Activated T-helper 1 cell treated with Interleukin-2 at 50 U/mL for 16 hours (primary cell): Measurements from ENCODE around the gene CCL25.
"Not testable (repeated sequence)": the region's sequence is repeated elsewhere in the genome, so short reads cannot be mapped to it uniquely, and the experiment has no call there.

Experiments
- DNase-seq: peaks from one replicate; pipeline ENCODE4 v3.0.0-alpha.2; 2020; ENCODE audit warnings: low read depth

The CCL25 gene

GRCh38 chr19:8085598-8086408, 33.2 kb downstream of the CCL25 start:
- DNase-seq, result no peak

GRCh38 chr19:8086849-8087248, 34.3 kb downstream of the CCL25 start:
- no peak for DNase-seq

GRCh38 chr19:8087876-8088275, 35.3 kb downstream of the CCL25 start:
- no peak for DNase-seq

DNA sequence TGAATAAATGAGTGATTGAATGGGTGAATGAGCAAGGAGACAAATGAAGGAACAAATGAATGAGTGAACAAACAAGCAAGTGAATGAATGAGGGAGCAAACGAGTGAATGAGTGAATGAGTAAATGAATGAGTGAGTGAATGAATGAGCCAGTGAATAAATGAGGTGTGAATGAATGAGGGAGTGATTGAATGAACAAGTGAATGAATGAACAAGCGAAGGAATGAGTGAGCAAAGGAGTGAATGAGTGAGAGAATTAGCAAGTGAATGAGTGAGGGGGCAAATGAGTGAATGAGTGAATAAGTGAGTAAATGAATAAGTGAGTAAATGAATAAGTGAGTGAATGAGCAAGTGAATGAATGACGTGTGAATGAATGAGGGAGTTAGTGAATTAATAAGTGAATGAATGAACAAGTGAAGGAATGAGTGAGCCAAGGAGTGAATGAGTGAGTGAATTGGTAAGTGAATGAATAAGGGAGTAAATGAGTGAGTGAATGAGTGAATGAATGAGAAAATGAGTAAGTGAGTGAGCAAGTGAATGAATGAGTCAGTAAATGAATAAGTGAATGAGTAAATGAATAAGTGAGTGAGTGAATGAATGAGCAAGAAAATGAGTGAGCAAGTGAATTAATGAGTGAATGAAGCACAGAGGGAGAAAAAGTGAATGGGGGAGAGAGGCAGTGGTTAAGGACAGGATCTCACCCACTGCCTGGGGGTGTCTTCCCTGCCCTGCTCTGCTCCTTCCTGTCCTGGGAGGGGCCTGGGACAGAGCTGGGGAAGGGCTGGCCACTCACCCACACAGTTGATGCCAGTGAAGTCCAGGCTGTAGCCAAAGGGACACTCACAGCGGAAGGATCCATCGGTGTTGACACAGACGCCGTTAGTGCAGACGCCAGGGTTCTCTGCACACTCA, 36.4 kb downstream of the CCL25 start:
- no peak for DNase-seq

- DNase-seq, result no peak
These were observed 37.4 kb downstream of the CCL25 start for GRCh38 chr19:8089664-8090601.

- DNase-seq, result no peak
These were observed 38.4 kb downstream of the CCL25 start for GRCh38 chr19:8090950-8091349.

DNA sequence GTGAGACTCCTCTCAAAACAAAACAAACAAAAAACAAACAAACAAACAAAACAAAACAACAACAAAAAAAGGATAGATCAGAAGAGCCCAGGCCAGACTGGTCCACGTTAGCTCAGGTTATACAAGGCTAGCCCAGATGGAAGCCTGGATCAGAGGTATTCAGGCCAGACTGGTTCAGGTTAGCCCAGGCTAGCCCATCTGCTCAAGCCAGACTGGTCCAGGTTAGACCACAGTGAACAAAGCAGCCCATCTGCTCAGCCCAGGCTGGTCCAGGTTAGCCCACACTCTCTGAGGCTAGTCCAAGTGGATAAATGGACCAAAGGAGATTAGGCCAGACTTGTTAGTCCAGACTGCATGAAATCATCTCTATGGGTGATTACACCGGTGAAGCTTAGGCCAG, 41.2 kb downstream of the CCL25 start:
- DNase-seq, result no peak

DNA sequence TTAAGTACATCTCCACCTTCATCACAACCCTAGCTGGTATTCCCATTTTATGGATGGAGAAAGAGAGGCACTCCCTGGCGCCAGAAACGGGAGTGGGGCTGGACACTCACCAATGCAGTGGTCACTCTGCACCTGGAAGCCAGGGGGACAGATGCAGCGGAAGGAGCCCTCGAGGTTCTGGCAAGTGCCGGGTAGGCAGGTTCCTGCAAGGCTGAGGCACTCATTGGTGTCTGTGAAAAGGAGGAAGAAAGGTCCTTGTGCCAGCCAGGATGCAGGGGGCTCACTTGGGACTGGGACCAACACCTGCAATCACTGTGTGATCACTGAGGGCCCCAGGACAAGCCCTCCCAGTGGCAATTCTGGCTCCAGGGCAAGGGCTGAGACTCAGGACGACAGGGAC, 41.8 kb downstream of the CCL25 start:
- no peak for DNase-seq

DNA sequence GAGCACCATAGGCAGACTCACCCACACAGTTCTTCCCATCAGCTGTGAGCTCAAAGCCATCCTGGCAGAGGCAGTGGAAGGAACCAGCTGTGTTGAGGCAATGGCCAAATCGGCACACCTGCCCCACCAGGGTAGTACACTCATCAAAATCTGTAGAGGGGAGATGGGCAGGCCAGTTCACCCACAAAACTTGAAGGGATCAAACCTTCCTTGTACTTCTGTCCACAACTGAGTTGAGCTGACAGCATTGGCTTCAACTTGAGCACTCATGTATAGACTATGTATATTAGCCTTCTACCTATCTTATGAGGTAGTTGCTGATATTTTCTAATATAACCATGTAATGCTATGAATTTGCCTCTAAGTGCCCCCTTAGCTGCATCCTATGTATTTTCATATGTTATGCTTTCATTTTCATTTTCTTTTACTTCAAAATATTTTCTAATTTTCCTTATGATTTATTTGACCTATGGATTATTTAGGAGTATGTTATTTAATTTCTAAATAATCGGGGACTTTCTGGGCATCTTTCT, 42.9 kb downstream of the CCL25 start:
- no peak for DNase-seq

GRCh38 chr19:8096071-8096470, 43.5 kb downstream of the CCL25 start:
- no peak for DNase-seq

DNA sequence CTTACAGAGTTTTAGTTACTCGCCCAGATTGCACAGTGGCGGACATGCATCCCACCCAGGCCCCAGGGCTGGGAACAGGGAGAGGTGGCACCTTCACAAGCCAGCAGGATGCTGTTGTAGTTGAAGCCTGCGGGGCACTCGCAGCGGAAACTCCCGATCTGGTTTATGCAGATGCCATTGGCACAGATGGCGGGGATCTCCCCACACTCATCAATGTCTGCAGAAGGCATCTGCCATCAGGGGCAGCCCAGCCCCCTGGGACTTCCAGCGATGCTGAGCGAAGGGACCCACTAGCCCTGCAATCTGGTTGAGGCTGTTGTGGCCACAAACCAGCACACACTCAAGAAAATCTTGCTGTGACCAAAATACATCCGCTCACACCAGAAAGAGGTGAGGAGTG, 44.6 kb downstream of the CCL25 start:
- no peak for DNase-seq

DNA sequence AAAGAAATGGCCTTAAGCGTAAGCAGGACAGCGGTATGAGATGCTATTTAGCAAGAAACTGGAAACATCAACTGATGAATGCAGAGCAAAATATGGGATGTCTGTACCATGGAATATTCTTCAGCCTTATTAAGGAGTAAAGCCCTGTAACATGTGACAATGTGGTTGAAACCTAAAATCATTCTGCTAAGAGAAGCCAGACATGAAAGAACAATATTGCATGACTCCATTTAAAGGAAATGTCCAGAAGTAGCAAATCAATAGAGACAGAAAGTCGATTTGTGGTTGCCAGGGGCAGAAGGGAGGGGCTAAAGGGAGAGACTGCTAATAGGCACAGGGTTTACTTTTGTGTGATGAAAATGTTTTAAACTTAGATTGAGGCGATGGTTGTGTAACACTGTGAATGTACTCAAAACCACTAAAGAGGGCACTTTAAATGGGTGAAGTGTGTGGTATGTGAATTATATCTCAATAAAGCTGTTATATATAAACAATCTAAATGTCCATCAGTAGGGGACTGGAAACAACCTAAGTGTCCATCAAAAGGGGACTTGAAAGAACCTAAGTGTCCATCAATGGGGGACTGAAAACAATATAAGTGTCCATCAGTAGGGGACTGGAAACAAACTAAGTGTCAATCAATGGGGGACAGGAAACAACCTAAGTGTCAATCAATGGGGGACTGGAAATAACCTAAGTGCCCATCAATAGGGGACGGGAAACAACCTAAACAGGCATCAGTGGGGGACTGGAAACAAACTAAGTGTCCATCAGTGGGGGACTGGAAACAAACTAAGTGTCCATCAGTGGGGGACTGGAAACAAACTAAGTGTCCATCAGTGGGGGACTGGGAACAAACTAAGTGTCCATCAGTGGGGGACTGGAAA, 45.4 kb downstream of the CCL25 start:
- no peak for DNase-seq

- DNase-seq, result no peak
These were observed 48.8 kb downstream of the CCL25 start for GRCh38 chr19:8101311-8101710.

DNA sequence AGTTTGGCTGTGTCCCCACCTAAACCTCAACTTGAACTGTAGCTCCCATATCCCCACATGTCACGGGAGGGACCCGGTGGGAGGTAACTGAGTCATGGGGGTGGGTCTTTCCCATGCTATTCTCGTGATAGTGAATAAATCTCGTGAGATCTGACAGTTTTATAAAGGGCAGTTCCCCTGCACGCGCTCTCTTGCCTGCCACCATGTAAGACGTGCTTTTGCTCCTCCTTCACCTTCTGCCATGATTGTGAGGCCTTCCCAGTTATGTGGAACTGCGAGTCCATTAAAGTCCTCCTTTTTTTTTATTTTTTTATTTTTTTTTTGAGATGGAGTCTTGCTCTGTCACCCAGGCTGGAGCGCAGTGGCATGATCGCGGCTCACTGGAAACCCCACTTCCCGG, 49.4 kb downstream of the CCL25 start:
- not testable (repeated sequence) for DNase-seq

GRCh38 chr19:8105471-8105870, 52.9 kb downstream of the CCL25 start:
- DNase-seq, result no peak

DNA sequence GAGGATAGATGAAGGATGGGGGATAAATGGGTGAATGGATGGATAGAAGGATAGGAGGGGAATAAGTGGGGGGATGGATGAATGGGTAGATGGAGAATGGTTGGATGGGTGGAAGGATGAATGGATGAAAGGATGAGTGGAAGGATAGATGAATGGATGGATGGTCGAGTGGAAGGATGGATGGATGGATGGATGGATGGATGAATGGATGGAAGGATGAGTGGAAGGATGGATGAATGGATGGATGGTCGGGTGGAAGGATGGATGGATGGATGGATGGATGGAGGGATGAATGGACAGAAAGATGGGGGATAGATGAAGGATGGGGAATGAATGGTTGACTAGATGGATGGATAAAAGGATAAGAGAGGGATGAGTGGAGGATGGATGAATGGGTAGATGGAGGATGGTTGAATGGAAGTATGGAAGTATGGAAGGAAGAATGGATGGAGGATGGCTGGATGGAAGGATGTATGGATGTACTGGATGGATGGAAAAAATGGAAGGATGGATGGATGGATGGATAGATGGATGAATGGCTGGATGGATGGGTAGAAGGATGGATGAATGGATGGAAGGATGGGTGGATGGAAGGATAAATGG, 54.8 kb downstream of the CCL25 start:
- no peak for DNase-seq

GRCh38 chr19:8108560-8109445, 56.2 kb downstream of the CCL25 start:
- no peak for DNase-seq

- no peak for DNase-seq
These were observed 56.9 kb downstream of the CCL25 start for GRCh38 chr19:8109455-8109854.
